ENCODE measurements around the gene CLCF1. TPM values are rescaled to one million over a fixed set of nuclear protein-coding genes. Genes with fewer than 3 reads are reported as not detected.
A peak's percentile ranks its signal among the peaks of the same experiment; 100 is the strongest.

Gene CLCF1
- total RNA-seq, 4 donors from 2014 or later: 1.8 to 46.4 (median 5.8) TPM

- in situ Hi-C loops (cut with MboI; ENCODE audit: low pct_ligation_motif_present in 1 of 4, low pct_unique_long_range_greater_than_20kb in 1 of 4, low sequenced_read_pairs in 3 of 4) (no loop called here), intact Hi-C loops (cut with DNase I; ENCODE audit: low total_unique reads) (no loop called here)
- TF ChIP-seq CTCF (IDR thresholded peaks at IDR 0.05): no peak
- TF ChIP-seq EP300 (IDR thresholded peaks at IDR 0.05; ENCODE audit: low read depth): no peak
- no peak for TF ChIP-seq POLR2A (IDR thresholded peaks at IDR 0.05)
- 60% methylated on average over 21 of the region's 21 CpGs; no CpG with 5 or more reads in 1 of the 2 donors for WGBS, 2 donors (ENCODE audit: low coverage in 1 of 2)
- H3K27ac ChIP-seq: peak overlapping the region in 1 of 4 donors; percentile 36
- peaks cover 23% of the 10 kb centered on the region for H3K27me3 ChIP-seq
- no peak for DNase-seq
- H3K36me3 ChIP-seq: no peaks in the 10 kb centered on the region
- H3K4me1 ChIP-seq: peaks cover 13 to 42% (median 29%) of the 10 kb centered on the region in 4 donors
- H3K4me3 ChIP-seq: no peak overlapping the region
- no peaks in the 10 kb centered on the region for H3K9me3 ChIP-seq
Measured at GRCh38 chr11:67416416-67417335, 43.3 kb upstream of the CLCF1 start.

GRCh38 chr11:67415501-67416304 lies 42.3 kb upstream of the CLCF1 start, which contains the start of gene CARNS1:
Gene CARNS1, plus strand, starts transcription at chr11:67415678. Its CDS starts 522 bp downstream, at chr11:67416200.
- TF ChIP-seq POLR2A (IDR thresholded peaks at IDR 0.05) (no peak), EP300 (IDR thresholded peaks at IDR 0.05; ENCODE audit: low read depth) (no peak), POLR2AphosphoS5 (IDR thresholded peaks at IDR 0.05) (no peak), CTCF (IDR thresholded peaks at IDR 0.05) (no peak)
- Histone ChIP-seq H3K4me1 (peaks cover 10 to 37% (median 24%) of the 10 kb centered on the region in 4 donors), H3K27ac (peak within 1 kb of the TSS in 3 of 4 donors; percentile 9 to 39 (median 36)), H3K4me3 (peak within 1 kb of the TSS in 2 of 4 donors; percentile 29 to 40), H3K27me3 (peaks cover 32% of the 10 kb centered on the region), H3K9me3 (no peaks in the 10 kb centered on the region), H3K36me3 (no peaks in the 10 kb centered on the region)
- no peak for DNase-seq
- intact Hi-C loops (cut with DNase I; ENCODE audit: low total_unique reads) (no loop called here), in situ Hi-C loops (cut with MboI; ENCODE audit: low pct_ligation_motif_present in 1 of 4, low pct_unique_long_range_greater_than_20kb in 1 of 4, low sequenced_read_pairs in 3 of 4) (no loop called here)
- 12% methylated on average over 22 of the region's 67 CpGs; no CpG with 5 or more reads in 1 of the 2 donors for WGBS, 2 donors (ENCODE audit: low coverage in 1 of 2)

- H3K27ac ChIP-seq: no peak overlapping the region
- TF ChIP-seq POLR2AphosphoS5 (IDR thresholded peaks at IDR 0.05): no peak
- no peak for TF ChIP-seq EP300 (IDR thresholded peaks at IDR 0.05; ENCODE audit: low read depth)
- no peak for TF ChIP-seq POLR2A (IDR thresholded peaks at IDR 0.05)
- TF ChIP-seq CTCF (IDR thresholded peaks at IDR 0.05): no peak
- H3K36me3 ChIP-seq: no peaks in the 10 kb centered on the region
- H3K4me1 ChIP-seq: peaks cover 0 to 29% (median 20%) of the 10 kb centered on the region in 4 donors
- no peak overlapping the region for H3K4me3 ChIP-seq
- in situ Hi-C loops (cut with MboI; ENCODE audit: low pct_ligation_motif_present in 1 of 4, low pct_unique_long_range_greater_than_20kb in 1 of 4, low sequenced_read_pairs in 3 of 4): no loop called here
- intact Hi-C loops (cut with DNase I; ENCODE audit: low total_unique reads): no loop called here
- H3K9me3 ChIP-seq: no peaks in the 10 kb centered on the region
- WGBS, 2 donors (ENCODE audit: low coverage in 1 of 2): 60 to 67% methylated on average over 1 to 2 of the region's 2 CpGs
- peaks cover 38% of the 10 kb centered on the region for H3K27me3 ChIP-seq
- no peak for DNase-seq
Measured at GRCh38 chr11:67413266-67413849, 40.0 kb upstream of the CLCF1 start.

Data from transverse colon (tissue), 4 donors.